H9 (cell line): Measurements from ENCODE around the gene USH2A. TPM values are rescaled to one million over a fixed set of nuclear protein-coding genes. Genes with fewer than 3 reads are reported as not detected.

Experiments
- DNase-seq: peaks from one replicate; pipeline ENCODE4 v3.0.0-alpha.2; 2017
- H2AFZ ChIP-seq: one replicate; pipeline ENCODE4 v1.6.1; 2013; ENCODE audit warnings: mild to moderate bottlenecking, low read length, control low read depth, moderate library complexity
- H2AK5ac ChIP-seq: 2 replicates; pipeline ENCODE4 v1.6.1; 2013; ENCODE audit warnings: low read length, control low read depth, mixed read lengths; ENCODE audit not compliant: insufficient read length
- H2BK120ac ChIP-seq: one replicate; pipeline ENCODE4 v1.6.1; 2013; ENCODE audit warnings: low read depth, mild to moderate bottlenecking, low read length, control low read depth, inconsistent platforms; ENCODE audit not compliant: poor library complexity, severe bottlenecking
- H2BK12ac ChIP-seq: 2 replicates; pipeline ENCODE4 v1.6.1; 2013; ENCODE audit warnings: low read length, control low read depth, mixed read lengths, low read depth; ENCODE audit not compliant: insufficient read length
- H2BK15ac ChIP-seq: 2 replicates; pipeline ENCODE4 v1.6.1; 2013; ENCODE audit warnings: low read depth, low read length, control low read depth
- H2BK20ac ChIP-seq: one replicate; pipeline ENCODE4 v1.6.1; 2013; ENCODE audit warnings: low read depth, mild to moderate bottlenecking, low read length, control low read depth, inconsistent platforms; ENCODE audit not compliant: poor library complexity, severe bottlenecking
- H2BK5ac ChIP-seq: 2 replicates; pipeline ENCODE4 v1.6.1; 2013; ENCODE audit warnings: low read length, control low read depth, mixed read lengths; ENCODE audit not compliant: insufficient read length
- H3K14ac ChIP-seq: 2 replicates; pipeline ENCODE4 v1.6.1; 2013; ENCODE audit warnings: low read length, control low read depth; ENCODE audit not compliant: insufficient read depth
- H3K18ac ChIP-seq: 2 replicates; pipeline ENCODE4 v1.6.1; 2013; ENCODE audit warnings: low read depth, mild to moderate bottlenecking, mixed read lengths, low read length, control low read depth; ENCODE audit not compliant: insufficient read length
- H3K23ac ChIP-seq: 2 replicates; pipeline ENCODE4 v1.6.1; 2013; ENCODE audit warnings: low read length, control low read depth, mixed read lengths, low read depth; ENCODE audit not compliant: insufficient read length
- H3K23me2 ChIP-seq: 2 replicates; pipeline ENCODE4 v1.6.1; 2013; ENCODE audit warnings: low read depth, mild to moderate bottlenecking, mixed read lengths, low read length, control low read depth; ENCODE audit not compliant: insufficient read length, poor library complexity, severe bottlenecking
- H3K27ac ChIP-seq: 2 replicates; pipeline ENCODE4 v1.5.1; 2013; ENCODE audit warnings: low read length, control low read depth, mixed read lengths, low read depth; ENCODE audit not compliant: insufficient read length
- H3K27me3 ChIP-seq: 2 replicates; pipeline ENCODE4 v1.6.1; 2013; ENCODE audit warnings: low read length, control low read depth, inconsistent platforms; ENCODE audit not compliant: insufficient read depth
- H3K4ac ChIP-seq: 2 replicates; pipeline ENCODE4 v1.6.1; 2013; ENCODE audit warnings: low read depth, mild to moderate bottlenecking, control low read depth, inconsistent platforms, low read length, moderate library complexity
- H3K4me1 ChIP-seq: 2 replicates; pipeline ENCODE4 v1.6.1; 2013; ENCODE audit warnings: low read length, control low read depth, inconsistent platforms; ENCODE audit not compliant: insufficient read depth
- H3K4me2 ChIP-seq: 2 replicates; pipeline ENCODE4 v1.6.1; 2013; ENCODE audit warnings: low read length, control low read depth, mixed read lengths; ENCODE audit not compliant: insufficient read length, insufficient read depth
- H3K56ac ChIP-seq: 2 replicates; pipeline ENCODE4 v1.6.1; 2013; ENCODE audit warnings: low read depth, mild to moderate bottlenecking, mixed read lengths, low read length, control low read depth; ENCODE audit not compliant: insufficient read length
- H3K79me1 ChIP-seq: 2 replicates; pipeline ENCODE4 v1.6.1; 2013; ENCODE audit warnings: low read depth, mild to moderate bottlenecking, moderate library complexity, low read length, control low read depth, inconsistent platforms; ENCODE audit not compliant: insufficient read depth, poor library complexity, severe bottlenecking
- H3K79me2 ChIP-seq: 2 replicates; pipeline ENCODE4 v1.6.1; 2013; ENCODE audit warnings: low read length, control low read depth, inconsistent platforms; ENCODE audit not compliant: insufficient read depth
- H3K9ac ChIP-seq: 2 replicates; pipeline ENCODE4 v1.6.1; 2013; ENCODE audit warnings: low read length, control low read depth, mixed read lengths; ENCODE audit not compliant: insufficient read length; ENCODE audit errors: extremely low read depth
- H3K9me3 ChIP-seq: one replicate; pipeline ENCODE4 v1.6.1; 2013; ENCODE audit warnings: low read depth, low read length, inconsistent platforms; ENCODE audit not compliant: control insufficient read depth
- H3T11ph ChIP-seq: one replicate; pipeline ENCODE4 v1.6.1; 2013; ENCODE audit warnings: mild to moderate bottlenecking, low read length, control low read depth, inconsistent platforms
- H4K20me1 ChIP-seq: one replicate; pipeline ENCODE4 v1.6.1; 2013; ENCODE audit not compliant: control insufficient read depth, insufficient read length, insufficient read depth
- H4K5ac ChIP-seq: 2 replicates; pipeline ENCODE4 v1.6.1; 2013; ENCODE audit warnings: low read depth, mild to moderate bottlenecking, mixed read lengths, low read length, control low read depth; ENCODE audit not compliant: insufficient read length
- H4K8ac ChIP-seq: replicated peaks from 2 replicates; pipeline ENCODE4 v1.6.1; 2013; ENCODE audit warnings: low read length, control low read depth, mixed read lengths, low read depth; ENCODE audit not compliant: insufficient read length
- H4K91ac ChIP-seq: 2 replicates; pipeline ENCODE4 v1.6.1; 2013; ENCODE audit warnings: low read depth, mild to moderate bottlenecking, moderate library complexity, mixed read lengths, low read length, control low read depth; ENCODE audit not compliant: insufficient read length
- H3K27ac Mint-ChIP-seq, 3 experiments: 2 replicates in 2 of 3; 3 replicates in 1 of 3; pipeline ENCODE4 v1.8.0; 2020 to 2021; ENCODE audit warnings: mixed read lengths in 3 of 3, mild to moderate bottlenecking in 1 of 3, moderate library complexity in 1 of 3
- H3K27me3 Mint-ChIP-seq: 2 replicates; pipeline ENCODE4 v1.8.0; 2021; ENCODE audit warnings: low read depth, mild to moderate bottlenecking, moderate library complexity, mixed read lengths
- H3K36me3 Mint-ChIP-seq, 3 experiments: 2 replicates in 2 of 3; 3 replicates in 1 of 3; pipeline ENCODE4 v1.8.0; 2020 to 2021; ENCODE audit warnings: low read depth in 3 of 3, mixed read lengths in 3 of 3; ENCODE audit not compliant: insufficient read depth in 1 of 3
- H3K4me1 Mint-ChIP-seq, 2 experiments: 2 replicates each; pipeline ENCODE4 v1.8.0; 2020; ENCODE audit warnings: mixed read lengths in 2 of 2
- H3K4me3 Mint-ChIP-seq, 2 experiments: 2 replicates in 1 of 2; 3 replicates in 1 of 2; pipeline ENCODE4 v1.8.0; 2020 to 2021; ENCODE audit warnings: mild to moderate bottlenecking in 2 of 2, mixed read lengths in 2 of 2, moderate library complexity in 1 of 2
- H3K9me3 Mint-ChIP-seq, 2 experiments: 2 replicates in 1 of 2; 3 replicates in 1 of 2; pipeline ENCODE4 v1.8.0; 2020; ENCODE audit warnings: mild to moderate bottlenecking in 2 of 2, mixed read lengths in 2 of 2, moderate library complexity in 1 of 2
- CTCF ChIP-seq: fragments of 200-600 bp; sonication (generic); conservative IDR thresholded peaks from 3 replicates; pipeline ENCODE4 v1.8.0; 2021; ENCODE audit warnings: antibody characterized with exemption, mild to moderate bottlenecking
- WGBS: extraction: QIAGEN DNeasy Blood & Tissue Kit; methylation state at CpG from one replicate; pipeline ENCODE4 v1.1.7; 2013; ENCODE audit warnings: missing lambda C conversion rate, low lambda C conversion rate, mixed read lengths; ENCODE audit not compliant: insufficient read length; ENCODE audit errors: extremely low coverage; 5-methylcytosine and 5-hydroxymethylcytosine counted together
- total RNA-seq: library from RNA; stranded (reverse); gene quantifications from 2 replicates; pipeline ENCODE4 v1.2.1, GENCODE V29; 2021

Gene USH2A
- total RNA-seq, 1 experiment from 2014 or later, result 0.11 TPM

DNA sequence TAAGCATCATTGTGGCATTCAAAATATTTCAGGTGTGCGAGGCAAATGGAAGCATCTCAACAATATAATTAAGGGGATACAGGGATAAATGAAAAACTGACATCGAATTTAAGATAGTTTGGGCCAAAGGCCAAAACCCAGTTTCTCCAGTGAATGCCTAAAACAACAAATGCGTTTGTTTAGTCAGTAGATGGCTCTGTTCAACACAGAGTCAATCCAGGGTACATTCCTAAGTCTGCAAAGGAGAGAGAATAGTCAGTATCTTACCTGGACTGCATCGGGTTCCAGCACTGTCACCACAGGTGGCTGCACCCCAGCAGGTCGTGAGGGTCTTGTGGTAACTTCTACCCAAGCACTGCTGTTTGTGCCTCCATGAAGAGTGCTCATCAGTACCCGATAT is 535.1 kb downstream of the USH2A start:
- Mint-ChIP-seq H3K27ac (no peak overlapping the region), H3K4me3 (no peak overlapping the region), H3K27me3 (no peaks in the 10 kb centered on the region; the same call in 1 of the 2 replicates), H3K9me3 (no peaks in the 10 kb centered on the region), H3K36me3 (no peaks in the 10 kb centered on the region), H3K4me1 (no peaks in the 10 kb centered on the region)
- Histone ChIP-seq H4K8ac (no peak overlapping the region), H2BK12ac (no peak overlapping the region), H2BK20ac (no peak overlapping the region), H4K20me1 (no peaks in the 10 kb centered on the region), H3K56ac (no peak overlapping the region), H3K79me2 (no peaks in the 10 kb centered on the region), H2BK120ac (no peak overlapping the region), H3K4me2 (no peak overlapping the region), H2BK15ac (no peak overlapping the region), H3K27ac (no peak overlapping the region), H4K91ac (no peak overlapping the region), H3K23me2 (no peaks in the 10 kb centered on the region), H3K79me1 (no peaks in the 10 kb centered on the region), H3K4ac (no peak overlapping the region), H2BK5ac (no peak overlapping the region), H2AK5ac (no peak overlapping the region), H4K5ac (no peak overlapping the region), H3K4me1 (no peaks in the 10 kb centered on the region), H3K27me3 (no peaks in the 10 kb centered on the region), H3K14ac (no peak overlapping the region), H2AFZ (no peak overlapping the region), H3T11ph (no peak overlapping the region), H3K18ac (no peak overlapping the region), H3K9me3 (no peaks in the 10 kb centered on the region), H3K9ac (no peak overlapping the region), H3K23ac (no peak overlapping the region)
- TF ChIP-seq CTCF, result peak; percentile 29; the same call in 2 of the 3 replicates
- no peak for DNase-seq
- WGBS, result no CpG with 5 or more reads among the region's 6 CpGs
